HG03442 (cell line): Measurements from ENCODE around the gene TPCN2.
"Not testable (repeated sequence)": the region's sequence is repeated elsewhere in the genome, so short reads cannot be mapped to it uniquely, and the experiment has no call there.

Experiments used
- ATAC-seq: cut with Tn5 transposase; IDR thresholded peaks from one replicate; pipeline ENCODE4 v1.9.1; 2021; ENCODE audit warnings: mild to moderate bottlenecking, moderate library complexity; ENCODE audit not compliant: unreplicated experiment

Gene TPCN2

DNA sequence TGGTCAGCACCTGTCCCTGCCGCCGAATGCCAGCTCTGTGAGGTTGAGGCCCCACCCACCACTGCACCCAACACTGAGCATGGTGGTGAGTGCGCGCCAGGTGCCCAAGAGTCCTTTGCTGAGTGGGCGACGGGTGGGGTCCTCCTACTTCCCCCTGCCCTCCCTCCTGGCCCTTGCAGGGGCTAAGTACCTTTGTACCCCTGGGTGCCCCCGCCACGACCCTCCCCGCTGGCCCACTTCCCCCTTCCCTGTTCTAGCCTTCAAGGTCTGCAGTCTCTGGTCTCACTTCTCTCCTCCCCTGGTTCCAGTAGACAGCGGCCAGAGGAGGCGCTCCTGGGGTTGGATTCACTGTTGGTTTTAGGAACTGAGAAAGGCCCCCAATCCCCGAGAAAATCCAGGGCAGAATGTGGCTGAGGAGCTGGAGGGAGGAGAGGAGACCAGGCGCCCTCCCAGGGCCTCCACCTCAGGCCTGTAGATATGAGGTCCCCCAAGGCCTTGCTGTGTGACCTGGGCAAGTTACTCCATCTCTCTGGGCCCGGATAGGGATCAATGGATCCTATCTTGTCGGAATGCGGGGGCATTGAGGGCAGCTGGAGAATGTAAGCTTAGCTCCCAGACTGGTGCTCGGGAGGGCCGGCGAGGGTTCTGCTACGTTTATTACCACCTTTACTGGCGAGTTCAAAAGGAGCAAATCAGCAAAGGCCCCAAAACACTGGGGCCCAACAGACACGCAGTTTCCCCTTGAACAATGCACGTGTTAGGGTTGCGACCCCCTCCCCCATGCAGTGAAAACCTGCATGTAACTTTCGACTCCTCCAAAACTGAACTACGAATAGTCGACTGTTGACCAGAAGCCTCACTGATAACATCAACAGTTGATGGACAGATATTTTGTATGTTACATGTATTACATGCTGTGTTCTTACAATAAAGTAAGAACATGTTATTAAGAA, 75.1 kb downstream of the TPCN2 start:
- no peak for ATAC-seq

DNA sequence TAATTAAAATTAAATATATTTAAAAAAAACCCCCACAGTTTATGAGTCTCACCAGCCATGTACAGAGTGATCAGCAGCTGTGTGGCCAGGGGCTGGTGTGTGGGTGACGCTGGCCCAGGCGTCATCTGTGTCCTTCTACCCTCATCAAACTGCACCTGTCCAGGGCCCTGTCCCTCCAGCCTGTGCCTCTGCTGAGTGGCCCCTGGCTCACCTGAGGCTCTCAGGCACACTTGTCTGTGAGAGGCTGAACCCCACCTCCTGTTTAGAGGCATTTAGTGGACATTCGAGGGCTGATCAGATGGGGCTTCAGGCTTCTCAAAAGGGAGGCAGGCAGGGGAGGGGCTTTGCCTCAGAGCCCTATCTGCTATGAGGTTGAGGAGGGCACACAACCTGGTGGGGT, 77.1 kb downstream of the TPCN2 start:
- no peak for ATAC-seq

DNA sequence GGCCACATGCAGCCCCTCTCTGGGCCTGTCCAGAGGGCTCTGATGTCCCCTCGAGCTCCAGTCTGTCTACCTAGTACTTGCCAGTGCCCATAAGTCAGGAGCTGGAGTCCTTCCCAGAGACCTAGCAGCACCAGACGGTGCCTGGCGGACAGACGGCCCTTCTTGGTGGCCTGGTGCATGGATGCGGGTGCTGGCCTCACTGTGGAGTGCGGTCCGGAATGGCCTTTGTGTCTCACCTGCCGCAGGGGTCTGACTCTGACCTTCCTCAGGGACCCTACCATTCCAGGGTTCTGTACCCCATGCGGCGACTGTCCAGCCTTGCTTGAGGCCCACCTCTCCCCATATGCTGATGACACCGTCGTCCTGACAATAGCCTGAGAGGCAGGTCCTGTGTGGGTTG, 77.6 kb downstream of the TPCN2 start:
- no peak for ATAC-seq

DNA sequence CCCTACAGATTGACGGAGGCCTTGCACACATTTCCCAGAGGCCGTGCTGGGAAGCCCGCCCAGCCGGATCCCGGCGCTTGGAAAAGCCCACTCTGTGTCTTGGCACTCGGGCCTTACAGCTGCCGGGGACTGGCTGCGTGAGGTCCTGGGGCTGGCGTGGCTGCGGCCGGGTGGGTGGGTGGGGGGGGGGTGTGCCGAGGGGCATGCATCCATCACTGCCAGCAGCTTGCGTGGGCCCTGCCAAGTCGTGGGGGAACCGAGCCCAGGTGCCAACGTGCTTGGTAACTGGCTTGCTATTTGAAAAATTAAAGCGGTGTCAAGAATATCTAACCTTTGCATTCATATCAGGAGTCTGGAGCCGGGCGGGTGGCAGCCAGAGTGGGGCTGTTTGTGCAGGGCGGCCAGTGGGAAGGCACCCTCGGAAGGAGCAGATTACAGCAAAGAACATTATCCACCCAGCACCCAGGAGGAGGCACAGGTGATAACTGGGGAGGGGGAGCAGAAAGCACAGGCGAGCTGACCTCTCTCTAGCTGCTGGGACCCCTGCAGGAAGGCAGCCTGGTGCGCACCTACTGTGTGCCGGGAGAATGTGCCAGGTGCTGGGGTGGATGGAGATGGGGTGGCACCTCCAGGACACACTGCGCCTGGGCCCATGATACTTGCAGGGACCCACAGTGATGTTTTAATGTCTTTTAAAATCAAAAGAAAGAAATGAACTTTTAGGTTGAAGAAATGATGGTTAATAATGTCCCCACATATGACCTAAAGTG, 78.5 kb downstream of the TPCN2 start:
- no peak for ATAC-seq

DNA sequence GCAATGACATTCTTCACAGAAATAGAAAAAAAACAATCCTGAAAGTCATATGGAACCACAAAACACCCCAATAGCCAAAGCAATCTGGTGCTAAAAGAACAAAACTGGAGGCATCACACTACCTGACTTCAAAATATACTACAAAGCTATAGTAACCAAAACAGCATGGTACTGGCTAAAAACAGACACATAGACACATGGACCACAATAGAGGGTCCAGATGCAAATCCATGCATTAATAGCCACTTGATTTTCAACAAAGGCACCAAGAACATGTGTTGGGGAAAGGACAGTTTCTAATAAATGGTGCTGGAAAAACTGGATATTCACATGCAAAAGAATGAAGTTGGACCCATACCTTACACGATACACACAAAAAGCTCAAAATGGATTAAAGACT, 79.2 kb downstream of the TPCN2 start:
- no peak for ATAC-seq

DNA sequence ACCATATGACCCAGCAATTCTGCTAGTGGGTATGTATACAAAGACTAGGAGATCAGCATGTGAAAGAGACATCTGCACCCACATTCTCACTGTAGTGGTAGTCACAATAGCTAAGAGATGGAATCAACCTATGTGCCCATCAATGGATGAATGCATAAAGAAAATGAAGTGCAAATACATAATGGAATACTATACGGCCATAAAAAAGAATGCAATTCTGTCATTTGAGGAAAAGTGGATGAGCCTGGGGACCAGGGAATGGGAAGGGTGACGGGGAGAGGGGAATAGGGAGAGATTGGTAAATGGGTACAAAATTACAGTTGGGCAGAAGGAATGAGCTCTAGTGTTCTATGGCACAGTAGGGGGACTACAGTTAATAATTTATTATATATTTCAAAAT, 80.3 kb downstream of the TPCN2 start:
- ATAC-seq: no peak

DNA sequence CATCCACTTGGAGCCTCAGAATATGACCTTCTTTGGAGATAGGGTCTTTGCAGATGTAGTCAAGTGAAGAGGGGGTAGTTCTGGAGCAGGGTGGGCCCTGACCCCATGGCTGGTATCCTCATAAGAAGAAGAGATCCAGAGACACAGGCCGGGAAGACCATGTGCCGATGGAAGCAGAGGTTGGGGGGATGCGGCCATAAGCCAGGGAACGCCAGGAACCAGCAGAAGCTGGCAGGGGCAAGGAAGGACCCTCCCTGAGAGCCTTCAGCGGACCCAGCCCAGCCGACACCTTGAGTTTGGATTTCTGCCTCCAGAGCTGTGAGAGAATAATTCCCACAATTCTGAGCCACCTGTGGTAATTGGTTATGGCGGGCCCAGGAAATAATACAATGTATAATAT, 80.9 kb downstream of the TPCN2 start:
- ATAC-seq: no peak

DNA sequence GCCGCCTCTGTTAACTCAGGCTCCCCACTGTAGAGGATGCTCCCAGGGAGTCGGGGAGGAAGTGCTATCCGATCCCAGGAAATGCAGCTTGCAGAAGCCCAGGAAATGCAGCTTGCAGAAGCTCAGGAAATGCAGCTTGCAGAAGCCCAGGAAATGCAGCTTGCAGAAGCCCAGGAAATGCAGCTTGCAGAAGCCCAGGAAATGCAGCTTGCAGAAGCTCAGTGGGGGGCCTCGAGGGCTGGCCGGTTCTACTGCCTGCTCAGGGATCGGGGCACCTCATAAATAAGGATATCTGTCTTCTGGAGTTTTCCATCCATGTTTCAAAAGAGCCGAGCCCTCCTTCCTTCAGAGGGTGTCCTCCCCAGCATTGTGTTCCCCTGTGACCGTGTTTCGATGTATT, 81.9 kb downstream of the TPCN2 start:
- no peak for ATAC-seq

DNA sequence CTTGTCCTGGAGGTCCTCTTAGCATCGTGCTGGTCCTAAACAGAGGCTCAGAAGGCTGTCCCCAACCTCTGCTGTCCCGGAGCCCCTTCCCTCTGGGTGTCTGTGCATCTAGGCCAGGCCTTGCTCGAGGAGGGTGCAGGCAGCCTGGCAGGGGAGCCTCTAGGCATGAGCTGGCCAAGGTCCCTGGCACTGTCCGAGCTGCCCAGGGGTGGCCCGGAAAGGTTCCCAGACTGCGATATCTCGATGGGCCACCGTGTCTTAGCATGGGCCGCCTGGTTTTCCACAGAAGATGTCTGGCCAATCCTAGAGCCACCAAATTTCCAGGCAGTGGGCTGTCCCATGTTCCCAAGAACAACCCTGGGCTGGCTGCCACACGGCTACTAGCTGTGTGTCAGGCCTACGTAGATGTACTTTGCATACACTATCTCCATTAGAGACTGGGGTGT, 82.4 kb downstream of the TPCN2 start:
- no peak for ATAC-seq

DNA sequence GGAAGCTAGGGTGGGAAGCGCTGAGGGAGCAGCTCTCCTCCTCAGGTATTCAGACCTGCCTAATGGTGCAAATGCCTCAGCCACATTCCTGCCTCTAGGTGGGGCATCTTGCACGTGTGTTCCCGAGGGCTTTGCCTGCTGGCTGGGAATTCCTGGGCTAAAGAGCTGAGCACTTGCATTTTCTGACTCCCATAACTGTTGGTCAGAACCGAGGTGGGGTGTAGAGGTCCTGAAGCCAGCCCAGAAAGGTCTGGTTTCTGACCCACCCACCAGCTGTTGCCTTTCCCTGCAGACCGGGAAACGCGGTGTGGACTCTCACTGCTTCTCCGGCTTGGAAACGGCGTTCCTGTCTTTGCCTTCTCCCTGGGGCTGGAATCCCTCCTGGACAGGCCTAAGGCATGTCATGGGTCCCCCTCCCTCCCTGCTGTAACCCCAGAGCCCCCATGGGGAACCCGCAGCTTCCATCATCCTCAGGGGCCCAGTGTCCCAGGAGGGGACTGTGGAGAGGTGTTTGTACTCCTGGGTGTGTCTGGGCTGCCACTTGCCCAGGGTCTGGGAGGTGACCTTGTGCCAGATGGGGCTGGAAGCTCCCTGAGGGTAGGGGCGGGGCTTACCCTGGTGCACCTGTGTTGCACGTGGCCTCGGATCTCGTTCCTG, 83.0 kb downstream of the TPCN2 start:
- ATAC-seq: no peak

DNA sequence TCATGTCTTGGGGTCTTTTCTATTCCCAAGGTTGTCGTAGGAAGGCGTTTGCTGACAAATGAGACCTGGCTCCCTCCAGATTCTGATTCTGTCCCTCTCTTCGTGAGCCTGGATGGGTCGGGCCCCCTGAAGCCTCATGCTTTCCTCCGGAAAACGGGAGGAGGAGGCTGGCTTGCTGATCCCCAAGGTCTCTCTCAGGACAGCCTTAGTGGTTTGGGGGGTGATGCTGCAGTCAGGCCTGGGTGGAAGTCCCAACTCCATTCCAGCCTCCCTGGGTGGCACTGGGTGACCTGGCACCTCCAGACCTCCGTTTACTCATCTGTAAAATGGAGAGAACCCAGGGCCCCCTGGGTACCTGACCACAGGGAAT, 83.6 kb downstream of the TPCN2 start:
- ATAC-seq: no peak

DNA sequence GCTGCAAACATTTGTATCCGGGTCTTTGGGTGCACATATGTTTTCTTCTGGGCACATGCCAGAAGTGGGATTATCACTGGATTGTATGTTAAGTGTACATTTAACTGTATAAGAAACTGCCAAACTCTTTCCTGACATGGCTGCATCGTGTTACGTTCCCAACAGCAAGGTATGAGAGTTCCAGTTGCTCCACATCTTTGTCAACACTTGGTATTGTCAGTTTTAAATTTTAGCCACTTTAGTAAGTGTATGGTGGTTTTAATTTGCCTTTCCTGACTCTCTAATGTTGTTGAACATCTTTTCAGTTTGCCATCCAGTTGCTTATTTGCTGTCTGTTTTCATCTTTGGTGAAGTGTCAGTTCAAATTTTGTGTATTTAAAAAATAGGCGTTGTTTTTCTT, 84.5 kb downstream of the TPCN2 start:
- no peak for ATAC-seq

DNA sequence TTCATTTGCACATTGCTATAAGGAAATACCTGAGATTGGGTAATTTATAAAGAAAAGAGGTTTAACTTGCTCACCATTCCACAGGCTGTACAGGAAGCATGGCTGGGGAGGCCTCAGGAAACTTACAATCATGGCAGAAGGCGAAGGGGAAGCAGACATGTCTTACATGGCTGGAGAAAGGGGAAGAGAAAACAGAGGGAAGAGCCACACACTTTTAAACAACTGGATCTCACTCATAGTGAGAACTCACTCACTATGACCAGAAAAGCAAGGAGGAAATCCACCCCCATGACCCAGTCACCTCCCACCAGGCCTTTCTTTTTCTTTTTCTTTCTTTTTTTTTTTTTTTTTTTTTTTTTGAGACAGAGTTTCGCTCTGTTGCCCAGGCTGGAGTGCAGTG, 85.5 kb downstream of the TPCN2 start:
- ATAC-seq: not testable (repeated sequence)

DNA sequence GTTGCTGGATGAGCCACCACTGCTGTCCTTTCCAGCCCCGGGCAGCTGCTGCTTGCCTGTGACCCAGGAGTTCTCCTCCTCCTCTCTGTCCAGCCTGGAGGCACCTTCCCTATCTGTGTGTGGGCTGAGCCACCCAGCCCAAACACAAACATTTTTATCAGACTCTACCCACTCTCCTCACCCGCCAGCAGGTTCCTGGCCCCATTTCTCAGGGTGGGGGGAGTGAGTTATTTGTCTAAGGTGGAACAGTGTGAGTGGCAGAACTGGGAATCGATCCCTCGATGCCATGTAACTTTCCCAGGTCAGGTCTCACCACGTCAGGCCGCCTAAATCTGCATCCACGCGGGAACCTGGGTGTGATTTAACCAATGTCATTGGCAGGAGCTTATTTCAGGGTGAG, 86.2 kb downstream of the TPCN2 start:
- no peak for ATAC-seq

DNA sequence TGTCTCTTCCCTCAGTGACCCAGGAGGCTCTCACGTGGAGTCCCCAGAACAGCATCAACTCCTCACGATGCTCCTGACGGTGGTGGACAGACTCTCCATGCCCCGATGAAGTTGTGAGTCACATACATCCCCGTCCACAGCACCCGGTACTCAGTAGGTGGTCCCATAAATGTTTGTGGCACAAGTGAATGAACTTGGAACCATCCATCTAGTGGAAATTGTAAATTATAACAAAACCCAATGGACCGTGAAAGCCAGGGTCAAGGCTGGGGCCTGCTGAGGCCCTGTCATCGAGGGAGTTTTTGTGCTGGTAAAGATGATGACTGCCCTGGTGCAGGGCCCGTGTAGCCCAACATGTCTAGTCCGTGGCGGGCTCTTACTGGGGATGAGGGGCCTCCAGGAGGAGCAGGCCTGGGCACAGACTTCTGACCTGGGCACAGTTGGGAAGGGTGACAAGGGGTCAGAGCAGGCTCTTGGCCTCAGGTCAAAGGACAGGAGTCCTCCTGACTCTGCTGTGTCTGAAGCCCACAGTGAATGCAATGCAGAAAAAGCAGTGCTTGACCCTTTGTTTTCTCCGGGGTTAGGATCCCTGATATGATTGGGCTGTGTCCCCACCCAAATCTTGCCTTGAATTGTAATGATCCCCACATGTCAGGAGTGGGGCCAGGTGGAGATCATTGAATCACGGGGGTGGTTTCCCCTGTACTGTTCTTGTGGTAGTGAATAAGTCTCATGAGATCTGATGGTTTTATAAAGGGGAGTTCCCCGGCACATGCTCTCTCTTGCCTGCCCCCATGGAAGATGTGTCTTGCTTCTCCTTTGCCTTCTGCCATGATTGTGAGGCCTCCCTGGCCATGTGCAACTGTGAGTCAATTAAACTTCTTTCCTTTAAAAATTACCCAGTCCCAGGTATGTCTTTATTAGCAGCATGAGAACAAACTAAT, 87.0 kb downstream of the TPCN2 start:
- ATAC-seq: no peak

DNA sequence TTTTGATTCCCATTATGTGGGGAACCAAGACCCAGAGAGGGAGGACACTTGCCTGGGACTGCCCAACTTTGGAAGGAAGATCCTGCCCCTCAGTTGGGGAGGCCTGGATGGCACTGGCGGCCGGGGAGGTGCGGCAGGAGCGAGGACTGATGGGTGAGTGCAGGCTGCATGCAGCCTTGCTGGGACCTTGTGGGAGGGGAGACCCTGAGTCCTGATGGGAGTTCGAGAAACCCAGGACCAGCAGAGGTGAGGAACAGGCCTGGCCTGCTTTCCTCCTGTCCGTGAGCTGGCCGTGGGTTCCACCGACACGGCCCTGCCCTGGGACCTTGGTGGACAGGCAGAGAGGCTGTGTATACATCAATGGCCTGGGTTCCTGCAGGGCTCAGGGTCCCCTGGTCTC, 87.7 kb downstream of the TPCN2 start:
- ATAC-seq: no peak

DNA sequence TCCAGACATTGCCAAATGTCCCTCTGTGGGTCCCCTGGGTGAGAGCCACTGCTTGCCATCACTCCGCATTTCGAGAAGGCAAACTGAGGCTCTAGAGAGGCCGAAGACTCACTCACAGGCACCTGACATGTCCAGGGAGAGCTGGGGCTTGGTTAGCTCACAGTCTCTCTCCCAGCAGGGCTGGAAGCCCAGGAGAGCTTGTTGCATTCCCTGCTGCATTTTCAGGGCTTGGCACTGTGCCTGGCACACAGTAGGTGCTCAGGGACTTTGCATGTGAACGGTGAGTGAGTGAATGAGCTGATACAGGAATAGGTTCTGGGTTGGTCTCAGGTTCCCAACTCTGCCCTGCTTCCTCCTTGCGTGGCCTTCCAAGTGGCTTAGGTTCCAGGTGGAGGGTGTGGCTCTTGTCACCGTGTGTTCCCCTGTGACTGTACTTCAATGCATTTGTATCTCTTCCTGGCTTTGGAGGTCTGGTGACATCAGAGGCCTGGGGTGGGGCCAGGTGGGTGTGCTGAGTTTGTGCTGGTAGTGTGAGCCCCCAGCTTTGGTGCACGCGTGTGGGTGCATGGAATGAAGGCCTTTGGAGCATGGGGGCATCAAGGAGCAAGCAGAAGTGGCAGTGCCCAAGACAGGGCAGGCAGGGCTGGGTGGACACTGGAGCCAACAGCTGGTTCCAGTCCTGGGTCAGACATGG, 88.6 kb downstream of the TPCN2 start:
- ATAC-seq: no peak

DNA sequence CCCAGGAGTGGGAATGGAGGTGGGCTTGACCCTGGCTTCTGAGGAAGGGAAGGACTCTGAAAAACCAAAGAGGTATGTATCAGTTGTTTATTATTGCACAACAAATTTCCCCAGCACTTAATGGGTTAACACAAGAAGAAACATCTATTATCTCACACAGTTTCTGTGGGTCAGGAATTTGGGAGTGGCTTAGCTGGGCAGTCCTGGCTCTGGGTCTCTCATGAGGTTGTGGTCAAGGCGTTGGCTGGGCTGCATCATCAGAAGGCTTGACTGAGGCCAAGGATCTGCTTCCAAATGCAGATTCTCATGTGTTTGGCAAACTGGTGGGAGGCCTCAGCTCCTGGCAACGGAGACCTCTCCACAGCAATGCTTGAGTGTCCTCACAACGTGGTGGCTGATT, 89.5 kb downstream of the TPCN2 start:
- no peak for ATAC-seq

DNA sequence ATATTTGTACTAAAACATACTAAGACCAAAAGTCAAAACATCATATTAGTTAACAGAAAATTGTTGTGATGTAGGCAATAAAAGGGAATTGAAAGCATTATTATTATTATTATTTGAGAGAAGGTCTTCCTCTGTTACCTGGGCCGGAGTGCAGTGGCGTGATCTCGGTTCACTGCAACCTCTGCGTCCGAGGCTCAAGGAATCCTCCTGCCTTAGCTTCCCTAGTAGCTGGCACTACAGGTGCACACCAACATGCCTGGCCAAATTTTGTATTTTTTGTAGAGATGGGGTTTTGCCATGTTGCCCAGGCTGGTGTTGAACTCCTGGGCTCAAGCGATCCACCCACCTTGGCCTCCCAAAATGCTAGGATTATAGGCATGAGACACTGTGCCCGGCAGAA, 91.4 kb downstream of the TPCN2 start:
- ATAC-seq: not testable (repeated sequence)

DNA sequence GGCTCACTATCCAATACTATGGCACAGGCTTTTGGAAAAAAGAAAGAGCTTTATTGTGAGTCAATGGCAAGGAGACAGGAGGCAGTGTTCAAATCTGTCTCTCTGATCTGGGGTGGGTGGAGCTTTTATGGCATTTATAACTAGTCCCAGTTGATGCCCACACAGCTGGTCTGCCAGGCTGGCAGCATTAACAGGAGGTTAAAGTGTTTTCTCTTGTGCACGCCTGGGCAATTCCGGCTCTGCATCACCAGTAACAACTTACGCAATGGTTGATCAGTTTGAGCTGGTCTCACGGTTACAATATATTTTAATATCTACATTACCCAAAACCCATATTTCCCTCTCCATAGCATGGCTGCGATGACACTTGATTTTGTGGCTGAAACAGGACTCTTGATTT, 91.9 kb downstream of the TPCN2 start:
- ATAC-seq: no peak
